ENCODE measurements around the gene TMEM41B.

- TF ChIP-seq CTCF (IDR thresholded peaks at IDR 0.05) (no peak), POLR2A (IDR thresholded peaks at IDR 0.05) (no peak)
Measured at GRCh38 chr11:9341638-9342178, 27.3 kb upstream of the TMEM41B start.

Measured in heart left ventricle (tissue), 13 donors.